Epithelial cell of esophagus (primary cell): ENCODE measurements around the gene CNTNAP5.
"Not testable (repeated sequence)": the region's sequence is repeated elsewhere in the genome, so short reads cannot be mapped to it uniquely, and the experiment has no call there.

Experiments used
- DNase-seq: peaks from one replicate; pipeline ENCODE4 v3.0.0; 2010; ENCODE audit warnings: low read depth
- H3K4me3 ChIP-seq: 2 replicates; pipeline ENCODE4 v1.5.1; 2011; ENCODE audit warnings: mild to moderate bottlenecking, low read length, control low read depth
- CTCF ChIP-seq: IDR thresholded peaks from 2 replicates; pipeline ENCODE4 v1.5.1; 2011; ENCODE audit warnings: low read depth, mild to moderate bottlenecking, low read length, control low read depth, inconsistent platforms; ENCODE audit not compliant: insufficient read depth; ENCODE audit errors: missing control alignments

The CNTNAP5 gene

GRCh38 chr2:124382067-124382618 is 357.1 kb downstream of the CNTNAP5 start:
- no peak for TF ChIP-seq CTCF
- H3K4me3 ChIP-seq, result no peak overlapping the region

GRCh38 chr2:124395961-124396360 is 370.9 kb downstream of the CNTNAP5 start:
- no peak overlapping the region for H3K4me3 ChIP-seq
- DNase-seq, result no peak
- no peak for TF ChIP-seq CTCF

More at GRCh38 chr2:124382067-124382618, 357.1 kb downstream of the CNTNAP5 start:
- DNase-seq, result no peak

- DNase-seq, result no peak
- H3K4me3 ChIP-seq, result no peak overlapping the region
- TF ChIP-seq CTCF, result no peak
Measured at GRCh38 chr2:124402274-124402673, 377.2 kb downstream of the CNTNAP5 start.

GRCh38 chr2:124407836-124408534 is 382.9 kb downstream of the CNTNAP5 start:
- not testable (repeated sequence) for H3K4me3 ChIP-seq, DNase-seq

GRCh38 chr2:124424074-124424473 is 399.0 kb downstream of the CNTNAP5 start:
- no peak for DNase-seq
- no peak for TF ChIP-seq CTCF
- H3K4me3 ChIP-seq, result no peak overlapping the region

GRCh38 chr2:124426122-124426521 is 401.0 kb downstream of the CNTNAP5 start:
- TF ChIP-seq CTCF, result no peak
- DNase-seq, result no peak
- no peak overlapping the region for H3K4me3 ChIP-seq

- DNase-seq, result no peak
- TF ChIP-seq CTCF, result no peak
- no peak overlapping the region for H3K4me3 ChIP-seq
Measured at GRCh38 chr2:124426625-124427024, 401.5 kb downstream of the CNTNAP5 start.
